ENCODE results near the gene PTBP1.

The PTBP1 gene

GRCh38 chr19:789701-790060 is 7.6 kb upstream of the PTBP1 start:
- no peak for DNase-seq (ENCODE audit: low read depth)
- TF ChIP-seq, protein P1, sequence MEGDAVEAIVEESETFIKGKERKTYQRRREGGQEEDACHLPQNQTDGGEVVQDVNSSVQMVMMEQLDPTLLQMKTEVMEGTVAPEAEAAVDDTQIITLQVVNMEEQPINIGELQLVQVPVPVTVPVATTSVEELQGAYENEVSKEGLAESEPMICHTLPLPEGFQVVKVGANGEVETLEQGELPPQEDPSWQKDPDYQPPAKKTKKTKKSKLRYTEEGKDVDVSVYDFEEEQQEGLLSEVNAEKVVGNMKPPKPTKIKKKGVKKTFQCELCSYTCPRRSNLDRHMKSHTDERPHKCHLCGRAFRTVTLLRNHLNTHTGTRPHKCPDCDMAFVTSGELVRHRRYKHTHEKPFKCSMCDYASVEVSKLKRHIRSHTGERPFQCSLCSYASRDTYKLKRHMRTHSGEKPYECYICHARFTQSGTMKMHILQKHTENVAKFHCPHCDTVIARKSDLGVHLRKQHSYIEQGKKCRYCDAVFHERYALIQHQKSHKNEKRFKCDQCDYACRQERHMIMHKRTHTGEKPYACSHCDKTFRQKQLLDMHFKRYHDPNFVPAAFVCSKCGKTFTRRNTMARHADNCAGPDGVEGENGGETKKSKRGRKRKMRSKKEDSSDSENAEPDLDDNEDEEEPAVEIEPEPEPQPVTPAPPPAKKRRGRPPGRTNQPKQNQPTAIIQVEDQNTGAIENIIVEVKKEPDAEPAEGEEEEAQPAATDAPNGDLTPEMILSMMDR (IDR thresholded peaks at IDR 0.05; ENCODE audit: insufficient read depth, low read depth, low read length, missing control alignments) = no peak
- H3K4me3 ChIP-seq (ENCODE audit: low read depth, low read length) = no peak overlapping the region

DNA sequence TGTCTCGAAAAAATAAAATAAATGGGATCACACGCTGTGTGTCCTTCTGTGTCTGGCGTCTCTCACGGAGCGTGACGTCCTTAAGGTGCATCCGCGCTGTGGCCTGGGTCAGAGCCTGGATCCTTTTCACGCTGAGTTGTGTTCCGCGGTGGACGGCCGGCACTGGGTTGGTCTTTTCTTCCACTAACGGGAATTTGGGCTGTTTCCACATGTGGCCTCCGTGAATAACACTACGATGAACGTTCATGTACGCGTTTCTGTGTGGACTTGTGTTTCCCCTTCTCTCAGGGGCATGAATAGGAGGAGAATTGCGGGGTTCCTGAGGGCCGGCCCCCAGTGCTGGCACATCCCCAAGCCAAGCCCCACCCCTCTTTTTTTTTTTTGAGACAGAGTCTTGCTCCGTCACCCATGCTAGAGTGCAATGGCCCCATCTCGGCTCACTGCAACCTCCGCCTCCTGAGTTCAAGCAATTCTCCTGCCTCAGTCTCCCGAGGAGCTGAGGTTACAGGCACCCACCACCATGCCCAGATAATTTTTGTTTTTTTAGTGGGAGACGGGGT is 6.2 kb upstream of the PTBP1 start:
- no peak overlapping the region for H3K4me3 ChIP-seq (ENCODE audit: low read depth, low read length)
- no peak for DNase-seq (ENCODE audit: low read depth)
- TF ChIP-seq, protein P1 (IDR thresholded peaks at IDR 0.05; ENCODE audit: insufficient read depth, low read depth, low read length, missing control alignments) = no peak

- DNase-seq (ENCODE audit: low read depth) = no peak
- H3K4me3 ChIP-seq (ENCODE audit: low read depth, low read length) = no peak overlapping the region
- TF ChIP-seq, protein P1 (IDR thresholded peaks at IDR 0.05; ENCODE audit: insufficient read depth, low read depth, low read length, missing control alignments) = no peak
Measured at GRCh38 chr19:791567-792305, 5.5 kb upstream of the PTBP1 start.

- DNase-seq (ENCODE audit: low read depth) = no peak
- TF ChIP-seq, protein P1 (IDR thresholded peaks at IDR 0.05; ENCODE audit: insufficient read depth, low read depth, low read length, missing control alignments) = no peak
- H3K4me3 ChIP-seq (ENCODE audit: low read depth, low read length) = no peak overlapping the region
Measured at GRCh38 chr19:792306-792885, 4.9 kb upstream of the PTBP1 start.

DNA sequence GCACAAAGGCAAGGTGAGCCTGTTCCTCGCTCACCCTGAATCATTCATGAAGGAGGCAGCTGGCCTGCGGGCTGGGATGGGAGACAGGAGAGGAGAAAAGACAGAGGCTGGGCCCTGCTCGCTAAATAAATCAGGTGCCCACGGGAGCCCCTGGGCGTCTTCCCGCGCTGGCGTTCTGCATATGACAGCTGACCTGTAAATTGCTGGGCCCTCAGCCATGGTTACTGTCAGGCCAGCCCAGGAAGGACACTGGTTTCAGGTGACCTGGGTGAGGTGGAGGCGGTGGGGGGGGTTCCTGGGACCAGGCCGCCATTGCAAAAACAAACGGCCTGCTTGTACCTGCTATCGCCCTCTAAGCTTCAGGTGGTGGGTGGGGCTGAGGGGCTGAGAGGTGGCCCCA is 3.4 kb upstream of the PTBP1 start:
- no peak overlapping the region for H3K4me3 ChIP-seq (ENCODE audit: low read depth, low read length)
- TF ChIP-seq, protein P1 (IDR thresholded peaks at IDR 0.05; ENCODE audit: insufficient read depth, low read depth, low read length, missing control alignments) = no peak
- DNase-seq (ENCODE audit: low read depth) = no peak

- H3K4me3 ChIP-seq (ENCODE audit: low read depth, low read length) = no peak overlapping the region
- no peak for DNase-seq (ENCODE audit: low read depth)
- TF ChIP-seq, protein P1 (IDR thresholded peaks at IDR 0.05; ENCODE audit: insufficient read depth, low read depth, low read length, missing control alignments) = no peak
Measured at GRCh38 chr19:795073-795611, 2.1 kb upstream of the PTBP1 start.
